MM.1S (cell line): ENCODE data around the gene NUDT8.

ENCODE experiments used
- CTCF ChIP-seq: fragments of 300-600 bp; sonication (generic); IDR thresholded peaks from 2 replicates; pipeline ENCODE4 v1.5.1; 2016; ENCODE audit warnings: antibody characterized with exemption, low read length, mixed read lengths
- EZH2 ChIP-seq: fragments of 300-600 bp; sonication (generic); optimal IDR thresholded peaks from 2 replicates; pipeline ENCODE3; 2017; ENCODE audit warnings: low read depth, mild to moderate bottlenecking, antibody characterized with exemption, low read length, mixed read lengths

- TF ChIP-seq CTCF (no peak), EZH2 (no peak)
Measured at GRCh38 chr11:67664696-67665540, 35.2 kb upstream of the NUDT8 start.
